HCT116 (cell line): ENCODE results near the gene VPS9D1. TPM values are rescaled to one million over a fixed set of nuclear protein-coding genes. Genes with fewer than 3 reads are reported as not detected.

Source experiments
- ATAC-seq: fragments of 200-7000 bp; cut with Tn5 transposase; 2 replicates; pipeline ENCODE4 v1.9.1; 2020; ENCODE audit warnings: mild to moderate bottlenecking, moderate library complexity
- BruUV-seq: library from RNA; stranded (reverse); fragments of 400-500 nt; replicated peaks from 2 replicates; lab custom pipeline; 2021; lab: Mats Ljungman, UMichigan
- CTCF ChIA-PET: fragments of 300-600 bp; sonication (Branson Sonifier 250); formaldehyde crosslinking; loops from one replicate; lab custom pipeline; 2021; ENCODE audit warnings: antibody characterized with exemption; lab: Charles Lee
- POLR2A ChIA-PET: fragments of 300-600, 350-600 bp; sonication (Branson Sonifier 250); formaldehyde crosslinking; loops from one replicate; lab custom pipeline; 2021; ENCODE audit warnings: antibody characterized with exemption; lab: Charles Lee
- RAD21 ChIA-PET, 2 experiments: fragments of 300-600 bp; sonication (Branson Sonifier 250); formaldehyde crosslinking; loops; one replicate each; lab custom pipeline; 2023; ENCODE audit warnings: low total read pairs in 2 of 2; ENCODE audit not compliant: uncharacterized antibody in 2 of 2, unreplicated experiment in 2 of 2, low non-redundant PET in 1 of 2; lab: Charles Lee
- DNase-seq: peaks from one replicate; pipeline ENCODE4 v3.0.0-alpha.2; 2010; ENCODE audit warnings: low read depth, low spot score
- H2AFZ ChIP-seq: fragments of 200-600 bp; shearing (Covaris generic), sonication (generic); 2 replicates; pipeline ENCODE4 v1.6.1; 2017; ENCODE audit warnings: low read depth, mixed run types, mixed read lengths, antibody characterized with exemption, low read length; ENCODE audit not compliant: poor library complexity, severe bottlenecking
- H3K27ac ChIP-seq: 2 replicates; pipeline ENCODE4 v1.5.1; 2012; ENCODE audit warnings: low read depth, low read length
- H3K27me3 ChIP-seq: fragments of 200-600 bp; sonication (generic); 2 replicates; pipeline ENCODE4 v1.6.1; 2016; ENCODE audit warnings: mixed run types, low read length, mixed read lengths; ENCODE audit not compliant: insufficient read depth
- H3K36me3 ChIP-seq, 2 experiments: fragments of 200-500 bp in 1 of 2; fragments of 200-600 bp in 1 of 2; sonication (Bioruptor generic) in 1 of 2; sonication (generic) in 1 of 2; 2 replicates each; pipeline versions ENCODE4 v1.5.1 to v1.6.1; 2014 to 2016; ENCODE audit warnings: low read length in 2 of 2, inconsistent platforms in 1 of 2, mixed read lengths in 1 of 2, mixed run types in 1 of 2; ENCODE audit not compliant: insufficient read depth in 2 of 2, control insufficient read depth in 1 of 2
- H3K4me1 ChIP-seq, 2 experiments: fragments of 200-600 bp in 1 of 2; sonication (generic) in 1 of 2; 2 replicates each; pipeline versions ENCODE4 v1.5.1 to v1.6.1; 2012 to 2017; ENCODE audit warnings: low read length in 2 of 2, inconsistent platforms in 1 of 2, mild to moderate bottlenecking in 1 of 2, mixed read lengths in 1 of 2, mixed run types in 1 of 2, moderate library complexity in 1 of 2; ENCODE audit not compliant: insufficient read depth in 2 of 2, control insufficient read depth in 1 of 2
- H3K4me2 ChIP-seq: fragments of 200-600 bp; sonication (generic); 2 replicates; pipeline ENCODE4 v1.6.1; 2017; ENCODE audit warnings: mixed run types, low read length, mixed read lengths
- H3K4me3 ChIP-seq, 2 experiments: fragments of 200-600 bp in 1 of 2; sonication (generic) in 1 of 2; replicated peaks in 1 of 2; 2 replicates each; pipeline ENCODE4 v1.5.1; 2011 to 2016; ENCODE audit warnings: low read length in 2 of 2, control low read depth in 1 of 2, low read depth in 1 of 2, mild to moderate bottlenecking in 1 of 2, mixed read lengths in 1 of 2, mixed run types in 1 of 2
- H3K79me2 ChIP-seq: fragments of 200-600 bp; sonication (generic); 2 replicates; pipeline ENCODE4 v1.6.1; 2017; ENCODE audit warnings: mild to moderate bottlenecking, mixed run types, low read length, moderate library complexity, mixed read lengths; ENCODE audit not compliant: insufficient read depth
- H3K9ac ChIP-seq: fragments of 200-600 bp; sonication (generic); 2 replicates; pipeline ENCODE4 v1.6.1; 2016; ENCODE audit warnings: low read length, mixed read lengths
- H3K9me2 ChIP-seq: fragments of 200-600 bp; sonication (generic), shearing (Covaris generic); 2 replicates; pipeline ENCODE4 v1.6.1; 2017; ENCODE audit warnings: mixed run types, mild to moderate bottlenecking, moderate library complexity; ENCODE audit not compliant: insufficient read depth
- H3K9me3 ChIP-seq, 2 experiments: fragments of 200-500 bp in 1 of 2; fragments of 200-600 bp in 1 of 2; sonication (Bioruptor generic) in 1 of 2; sonication (generic) in 1 of 2; 2 replicates each; pipeline ENCODE4 v1.6.1; 2014 to 2017; ENCODE audit warnings: low read length in 2 of 2, mixed read lengths in 2 of 2, inconsistent platforms in 1 of 2, low read depth in 1 of 2, mild to moderate bottlenecking in 1 of 2, mixed run types in 1 of 2, moderate library complexity in 1 of 2; ENCODE audit not compliant: control insufficient read depth in 1 of 2, insufficient read depth in 1 of 2
- H4K20me1 ChIP-seq: fragments of 200-600 bp; sonication (generic), shearing (Covaris generic); 2 replicates; pipeline ENCODE4 v1.6.1; 2017; ENCODE audit warnings: mixed run types, mild to moderate bottlenecking, moderate library complexity; ENCODE audit not compliant: insufficient read depth
- CBX3 ChIP-seq: IDR thresholded peaks from 2 replicates; pipeline ENCODE4 v1.6.1; 2012; ENCODE audit warnings: low read depth
- CTCF ChIP-seq, 3 experiments: fragments of 200-600 bp in 1 of 3; sonication (generic) in 1 of 3; IDR thresholded peaks in 2 of 3; conservative IDR thresholded peaks in 1 of 3; 2 replicates each; pipeline ENCODE4 v1.5.1; 2012 to 2017; ENCODE audit warnings: low read depth in 2 of 3, low read length in 2 of 3, antibody characterized with exemption in 1 of 3, borderline replicate concordance in 1 of 3, control low read depth in 1 of 3, mild to moderate bottlenecking in 1 of 3, mixed read lengths in 1 of 3, mixed run types in 1 of 3, moderate library complexity in 1 of 3; ENCODE audit not compliant: insufficient read depth in 1 of 3
- EGR1 ChIP-seq: IDR thresholded peaks from 2 replicates; pipeline ENCODE4 v1.6.1; 2012; ENCODE audit warnings: low read depth
- ELF1 ChIP-seq: IDR thresholded peaks from 2 replicates; pipeline ENCODE4 v1.6.1; 2012; ENCODE audit warnings: low read depth, borderline replicate concordance
- JUND ChIP-seq: IDR thresholded peaks from 2 replicates; pipeline ENCODE4 v1.6.1; 2012
- POLR2A ChIP-seq: IDR thresholded peaks from 2 replicates; pipeline ENCODE4 v1.7.0; 2011; ENCODE audit warnings: borderline replicate concordance; ENCODE audit not compliant: insufficient read depth, insufficient read length; ENCODE audit errors: extremely low read depth
- POLR2AphosphoS5 ChIP-seq: IDR thresholded peaks from 2 replicates; pipeline ENCODE4 v1.6.1; 2011; ENCODE audit warnings: mild to moderate bottlenecking, low read depth, low read length, moderate library complexity
- intact Hi-C: fragments of 100-400 bp; cut with micrococcal nuclease; formaldehyde crosslinking; loops from 2 replicates; pipeline ENCODE4 v1.10.0; 2022
- total RNA-seq: library from RNA; stranded (reverse); gene quantifications from one replicate; pipeline ENCODE4 v1.2.1, GENCODE V29; 2021; ENCODE audit not compliant: unreplicated experiment

Gene VPS9D1
- total RNA-seq, 1 experiment from 2014 or later, result 4.2 TPM

- Histone ChIP-seq H3K27me3 (no peaks in the 10 kb centered on the region), H3K4me2 (peak overlapping the region; percentile 98), H3K79me2 (peaks cover 80% of the 10 kb centered on the region), H3K36me3 (peaks cover 24 to 47% of the 10 kb centered on the region in 2 experiments), H3K9me2 (no peaks in the 10 kb centered on the region), H2AFZ (no peak overlapping the region), H4K20me1 (no peaks in the 10 kb centered on the region; the same call in 1 of the 2 replicates), H3K27ac (peak overlapping the region; percentile 89), H3K4me3 (peak overlapping the region; percentile 92 to 97), H3K9ac (peak overlapping the region; percentile 97), H3K4me1 (peaks cover 16 to 26% of the 10 kb centered on the region in 2 experiments; a peak in 3 of 4 replicates), H3K9me3 (no peaks in the 10 kb centered on the region)
- ATAC-seq, result peak; percentile 23
- TF ChIP-seq EGR1 (no peak), JUND (no peak), CTCF (IDR thresholded peaks at IDR 0.05 in 2 of 3, conservative IDR thresholded peaks at IDR 0.05 in 1 of 3; ENCODE audit: borderline replicate concordance in 1 of 3, insufficient read depth in 1 of 3, low read depth in 2 of 3, low read length in 2 of 3) (no peak), POLR2A (no peak), ELF1 (no peak), CBX3 (no peak), POLR2AphosphoS5 (no peak)
- ChIA-PET POLR2A (interaction anchor here (1.9 kb wide), 1 partner anchor 56 kb away, joined by 6 read pairs; no protein-coding TSS in a partner anchor), RAD21 (no interaction called here), CTCF (interaction anchor here (1.1 to 2.5 kb wide), 2 partner anchors 10 to 44 kb away, joined by 3 to 6 read pairs; no protein-coding TSS in a partner anchor)
- intact Hi-C loops, result no loop called here
- BruUV-seq, result no TSS peak
- no peak for DNase-seq
Measured at GRCh38 chr16:89658221-89658879, 62.3 kb downstream of the VPS9D1 start.
